A549 treated with GW870086 at 1 μM for 4 hours (cell line): ENCODE measurements around the gene TAS2R60. TPM values are rescaled to one million over a fixed set of nuclear protein-coding genes. Genes with fewer than 3 reads are reported as not detected.

Source experiments
- total RNA-seq: library from RNA; stranded (reverse); fragments of 200-300 nt; extraction: Qiagen RNA extraction; gene quantifications from 5 replicates; pipeline ENCODE4 v1.2.3, GENCODE V29; 2022; ENCODE audit warnings: low read depth

The TAS2R60 gene
- total RNA-seq: not detected in 5 replicates

GRCh38 chr7:143443153-143443552, at the start of gene TAS2R60:
Gene TAS2R60, plus strand, starts transcription at chr7:143443453. Its CDS starts 0 bp downstream, at chr7:143443453.

GRCh38 chr7:143408686-143409561, 34.3 kb upstream of the TAS2R60 start, which contains the start of gene EPHA1:
Gene EPHA1, minus strand, starts transcription at chr7:143408856. Its CDS starts 51 bp downstream, at chr7:143408805.

GRCh38 chr7:143477501-143478150, 34.4 kb downstream of the TAS2R60 start, which contains the start of gene TAS2R41:
Gene TAS2R41, plus strand, starts transcription at chr7:143477873. Its CDS starts 0 bp downstream, at chr7:143477873.

Other genes with a start within 250 kb of the TAS2R60 start
- not detected in 5 replicates for gene TAS2R40, start 221.4 kb upstream of the TAS2R60 start, total RNA-seq
- gene GSTK1, start 180.0 kb upstream of the TAS2R60 start, total RNA-seq: 109 to 119 TPM (median 117 TPM) in 5 replicates
- 0.69 to 1.9 TPM (median 1.2 TPM) in 5 replicates for gene TMEM139, start 158.5 kb upstream of the TAS2R60 start, total RNA-seq
- 18.3 to 23.0 TPM (median 19.6 TPM) in 5 replicates for gene CASP2, start 155.1 kb upstream of the TAS2R60 start, total RNA-seq
- gene CLCN1, start 127.3 kb upstream of the TAS2R60 start, total RNA-seq: 0.03 to 0.08 TPM (median 0.03 TPM) in 3 of 5 replicates, not detected in the others
- gene FAM131B, start 80.7 kb upstream of the TAS2R60 start, total RNA-seq: 0.27 to 0.65 TPM (median 0.40 TPM) in 5 replicates
- 151 to 199 TPM (median 194 TPM) in 5 replicates for gene ZYX, start 62.1 kb upstream of the TAS2R60 start, total RNA-seq
- gene EPHA1, start 34.6 kb upstream of the TAS2R60 start, total RNA-seq: 0.15 to 0.29 TPM in 2 of 5 replicates, not detected in the others
- gene TAS2R41, start 34.4 kb downstream of the TAS2R60 start, total RNA-seq: not detected in 5 replicates
- gene CTAGE15, start 128.3 kb downstream of the TAS2R60 start, total RNA-seq: not detected in 5 replicates
- 0.61 to 1.1 TPM (median 0.81 TPM) in 5 replicates for gene TCAF2, start 177.5 kb downstream of the TAS2R60 start, total RNA-seq